A673 (cell line): Measurements from ENCODE around the gene KLHL24. TPM values are rescaled to one million over a fixed set of nuclear protein-coding genes. Genes with fewer than 3 reads are reported as not detected.

Experiments used
- BruUV-seq: library from RNA; stranded (reverse); fragments of 400-500 nt; replicated peaks from 2 replicates; lab custom pipeline; 2021; lab: Mats Ljungman, UMichigan
- CTCF ChIA-PET: fragments of 300-600 bp; sonication (Branson Sonifier 250); formaldehyde crosslinking; loops from one replicate; lab custom pipeline; 2022; ENCODE audit warnings: antibody characterized with exemption; lab: Charles Lee
- POLR2A ChIA-PET: fragments of 300-600 bp; sonication (Branson Sonifier 250); formaldehyde crosslinking; loops from one replicate; lab custom pipeline; 2022; ENCODE audit warnings: antibody characterized with exemption; ENCODE audit not compliant: low non-redundant PET; lab: Charles Lee
- DNase-seq: peaks from one replicate; pipeline ENCODE4 v3.0.0-alpha.2; 2015; ENCODE audit warnings: low spot score
- H3K27ac ChIP-seq: fragments of 200-600 bp; sonication (generic); 2 replicates; pipeline ENCODE4 v1.5.1; 2016; ENCODE audit warnings: mixed run types, low read depth, mild to moderate bottlenecking, mixed read lengths, antibody characterized with exemption, low read length; ENCODE audit not compliant: poor library complexity, severe bottlenecking
- H3K27me3 ChIP-seq: fragments of 200-600 bp; sonication (generic); replicated peaks from 2 replicates; pipeline ENCODE4 v1.6.1; 2017; ENCODE audit warnings: mixed run types, low read depth, mild to moderate bottlenecking, mixed read lengths, antibody characterized with exemption, low read length; ENCODE audit not compliant: insufficient read depth, poor library complexity
- H3K36me3 ChIP-seq: fragments of 200-600 bp; sonication (generic); 2 replicates; pipeline ENCODE4 v1.6.1; 2016; ENCODE audit warnings: mixed run types, mild to moderate bottlenecking, mixed read lengths, antibody characterized with exemption, low read length; ENCODE audit not compliant: insufficient read depth, poor library complexity, severe bottlenecking
- H3K4me1 ChIP-seq: fragments of 200-600 bp; sonication (generic); 2 replicates; pipeline ENCODE4 v1.6.1; 2017; ENCODE audit warnings: mixed run types, mild to moderate bottlenecking, mixed read lengths, antibody characterized with exemption, low read length; ENCODE audit not compliant: insufficient read depth, poor library complexity, severe bottlenecking
- H3K4me3 ChIP-seq: fragments of 200-600 bp; sonication (generic); 2 replicates; pipeline ENCODE4 v1.5.1; 2016; ENCODE audit warnings: low read depth, mixed run types, mild to moderate bottlenecking, mixed read lengths, low read length; ENCODE audit not compliant: poor library complexity, severe bottlenecking
- H3K9me3 ChIP-seq: fragments of 200-600 bp; sonication (generic); 2 replicates; pipeline ENCODE4 v1.6.1; 2016; ENCODE audit warnings: mixed run types, low read depth, mild to moderate bottlenecking, mixed read lengths, antibody characterized with exemption, low read length; ENCODE audit not compliant: poor library complexity, severe bottlenecking
- EZH2 ChIP-seq: fragments of 200-600 bp; sonication (generic); IDR thresholded peaks from 2 replicates; pipeline ENCODE4 v1.6.1; 2017; ENCODE audit warnings: borderline replicate concordance, low read depth, mild to moderate bottlenecking, mixed read lengths, antibody characterized with exemption, low read length; ENCODE audit not compliant: poor library complexity, severe bottlenecking
- intact Hi-C: fragments of 100-400 bp; cut with micrococcal nuclease; formaldehyde crosslinking; loops from one replicate; pipeline ENCODE4 v1.10.0; 2022; ENCODE audit not compliant: unreplicated experiment
- total RNA-seq: library from RNA; stranded (reverse); gene quantifications from 2 replicates; pipeline ENCODE4 v1.2.3, GENCODE V29; 2021
- TF ChIP-seq, protein P1 (sequence below): fragments of 300-800, 200-600 bp; sonication (generic); conservative IDR thresholded peaks from 2 replicates; pipeline ENCODE4 v1.5.1; 2017; ENCODE audit warnings: low read depth, mild to moderate bottlenecking, antibody characterized with exemption, low read length, moderate library complexity, mixed read lengths

KLHL24 gene
- total RNA-seq, 1 experiment from 2014 or later, result 7.3 TPM

DNA sequence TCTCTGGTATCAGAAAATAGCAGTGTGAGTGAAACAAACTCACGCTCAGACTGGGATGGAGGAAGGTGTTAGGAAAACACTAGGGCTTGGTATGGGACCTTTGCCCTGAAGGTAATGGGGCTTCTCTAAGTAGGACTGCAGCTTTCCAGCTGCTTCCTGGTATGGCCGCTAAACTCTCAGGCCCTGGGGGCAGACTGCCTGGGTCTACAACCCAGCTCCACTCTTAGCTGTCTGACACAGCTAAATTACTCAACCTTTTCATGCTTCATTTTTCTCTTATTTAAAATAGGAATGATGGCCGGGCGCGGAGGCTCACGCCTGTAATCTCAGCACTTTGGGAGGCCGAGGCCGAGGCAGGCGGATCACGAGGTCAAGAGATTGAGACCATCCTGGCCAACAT is 57.0 kb downstream of the KLHL24 start:
- Histone ChIP-seq H3K4me3 (no peak overlapping the region), H3K9me3 (no peaks in the 10 kb centered on the region), H3K36me3 (no peaks in the 10 kb centered on the region), H3K4me1 (no peaks in the 10 kb centered on the region), H3K27ac (no peak overlapping the region), H3K27me3 (no peaks in the 10 kb centered on the region)
- CTCF ChIA-PET, result no interaction called here
- intact Hi-C loops, result no loop called here
- TF ChIP-seq, protein P1, sequence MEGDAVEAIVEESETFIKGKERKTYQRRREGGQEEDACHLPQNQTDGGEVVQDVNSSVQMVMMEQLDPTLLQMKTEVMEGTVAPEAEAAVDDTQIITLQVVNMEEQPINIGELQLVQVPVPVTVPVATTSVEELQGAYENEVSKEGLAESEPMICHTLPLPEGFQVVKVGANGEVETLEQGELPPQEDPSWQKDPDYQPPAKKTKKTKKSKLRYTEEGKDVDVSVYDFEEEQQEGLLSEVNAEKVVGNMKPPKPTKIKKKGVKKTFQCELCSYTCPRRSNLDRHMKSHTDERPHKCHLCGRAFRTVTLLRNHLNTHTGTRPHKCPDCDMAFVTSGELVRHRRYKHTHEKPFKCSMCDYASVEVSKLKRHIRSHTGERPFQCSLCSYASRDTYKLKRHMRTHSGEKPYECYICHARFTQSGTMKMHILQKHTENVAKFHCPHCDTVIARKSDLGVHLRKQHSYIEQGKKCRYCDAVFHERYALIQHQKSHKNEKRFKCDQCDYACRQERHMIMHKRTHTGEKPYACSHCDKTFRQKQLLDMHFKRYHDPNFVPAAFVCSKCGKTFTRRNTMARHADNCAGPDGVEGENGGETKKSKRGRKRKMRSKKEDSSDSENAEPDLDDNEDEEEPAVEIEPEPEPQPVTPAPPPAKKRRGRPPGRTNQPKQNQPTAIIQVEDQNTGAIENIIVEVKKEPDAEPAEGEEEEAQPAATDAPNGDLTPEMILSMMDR, result no peak
- TF ChIP-seq EZH2, result no peak
- POLR2A ChIA-PET, result no interaction called here
- BruUV-seq, result no TSS peak
- no peak for DNase-seq

DNA sequence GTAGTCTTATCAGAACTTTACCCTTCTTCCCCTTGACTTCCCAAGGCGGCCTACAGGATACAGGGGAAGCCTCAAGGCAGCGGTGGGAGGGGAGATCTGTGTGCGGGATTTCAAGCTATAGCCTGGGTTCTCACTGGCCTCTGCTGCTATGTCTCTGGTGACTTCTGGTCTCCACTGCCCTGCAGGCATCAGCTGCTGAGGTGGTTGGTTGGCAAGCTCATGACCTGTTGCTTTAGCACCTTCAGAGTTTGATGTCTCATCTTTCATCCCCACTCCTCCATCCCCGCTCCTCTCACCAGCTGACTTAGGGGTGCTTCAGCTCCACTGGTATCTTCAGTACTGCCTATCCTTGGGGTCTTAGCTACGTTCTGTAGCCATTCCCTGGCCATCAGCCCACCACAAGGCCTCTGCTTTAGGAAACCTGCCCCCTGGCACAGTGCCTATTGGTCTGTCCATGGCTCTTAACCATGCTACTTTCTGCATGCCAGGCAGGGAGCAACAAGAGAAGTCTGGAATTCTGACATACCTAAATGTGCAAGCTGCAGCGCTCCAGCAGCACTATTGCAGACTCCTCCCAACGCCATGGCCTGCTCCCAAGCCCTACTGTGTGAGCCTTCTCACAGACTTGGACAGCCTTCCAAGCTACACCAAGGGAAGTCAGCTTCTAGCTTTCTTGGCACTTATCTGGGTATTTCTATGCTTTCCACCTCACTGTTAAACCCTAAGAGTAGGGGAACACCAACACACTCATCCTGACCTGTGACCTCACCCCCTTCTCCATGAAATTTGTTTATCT is 60.3 kb downstream of the KLHL24 start:
- POLR2A ChIA-PET, result no interaction called here
- H3K9me3 ChIP-seq, result no peaks in the 10 kb centered on the region
- no peak for DNase-seq
- no TSS peak for BruUV-seq
- no peaks in the 10 kb centered on the region for H3K36me3 ChIP-seq
- no peaks in the 10 kb centered on the region for H3K4me1 ChIP-seq
- no peaks in the 10 kb centered on the region for H3K27me3 ChIP-seq
- H3K27ac ChIP-seq, result no peak overlapping the region
- CTCF ChIA-PET, result no interaction called here
- no peak overlapping the region for H3K4me3 ChIP-seq
- intact Hi-C loops, result loop anchor here (5.0 kb wide), 1 partner anchor 58 kb away; the partner anchor contains the start of gene KLHL24
- TF ChIP-seq EZH2, result no peak
- TF ChIP-seq, protein P1, result no peak

DNA sequence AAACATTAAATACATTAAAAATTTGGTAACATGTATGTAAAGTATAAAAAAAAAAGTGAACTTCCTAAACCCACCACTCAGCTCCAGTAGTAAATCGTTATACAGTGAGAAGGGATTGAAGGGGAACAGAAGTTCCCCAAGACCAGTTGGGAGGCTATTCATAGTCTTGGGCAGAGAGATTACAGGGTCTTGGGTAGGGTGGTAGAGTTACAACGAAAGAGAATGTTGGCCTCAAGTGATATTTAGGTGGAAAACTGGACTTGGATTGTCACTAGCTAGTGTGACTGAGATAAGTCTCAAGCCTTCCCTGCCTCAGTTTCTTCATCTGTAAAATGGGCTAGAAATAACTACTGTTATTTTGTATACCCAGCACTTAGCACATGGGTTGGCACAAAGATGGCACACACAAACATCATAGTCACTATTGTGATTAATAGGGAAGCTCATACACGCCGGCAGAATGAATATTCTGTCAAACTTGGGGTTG is 61.7 kb downstream of the KLHL24 start:
- TSS peak; percentile 73 for BruUV-seq
- intact Hi-C loops, result loop anchor here (5.0 kb wide), 1 partner anchor 60 kb away; the partner anchor contains the start of gene KLHL24

More for the DNA sequence above, 61.7 kb downstream of the KLHL24 start:
- POLR2A ChIA-PET, result interaction anchor here (0.6 kb wide), 2 partner anchors 9 to 48 kb away, joined by 3 read pairs; no protein-coding TSS in a partner anchor
- Histone ChIP-seq H3K9me3 (no peaks in the 10 kb centered on the region), H3K4me1 (no peaks in the 10 kb centered on the region), H3K27ac (no peak overlapping the region), H3K27me3 (no peaks in the 10 kb centered on the region), H3K4me3 (peak overlapping the region; percentile 98), H3K36me3 (no peaks in the 10 kb centered on the region)
- CTCF ChIA-PET, result no interaction called here
- TF ChIP-seq, protein P1, result no peak
- TF ChIP-seq EZH2, result no peak
- no peak for DNase-seq
